IMR-90 (cell line): ENCODE results near the gene TSC2. TPM values are rescaled to one million over a fixed set of nuclear protein-coding genes. Genes with fewer than 3 reads are reported as not detected.

Experiments used
- ATAC-seq: fragments of 200-7000 bp; cut with Tn5 transposase; 2 replicates; pipeline ENCODE4 v1.9.1; 2020; ENCODE audit warnings: low read depth, mild to moderate bottlenecking, moderate library complexity
- BruUV-seq: library from RNA; stranded (reverse); fragments of 400-500 nt; replicated peaks from 2 replicates; lab custom pipeline; 2021; lab: Mats Ljungman, UMichigan
- CTCF ChIA-PET: fragments of 300-600 bp; formaldehyde crosslinking; extraction: SDS; loops from one replicate; lab custom pipeline; 2021; ENCODE audit warnings: antibody characterized with exemption; lab: Yijun Ruan, JAX
- POLR2A ChIA-PET: fragments of 300-600 bp; sonication (Branson Sonifier 250); formaldehyde crosslinking; loops from one replicate; lab custom pipeline; 2022; ENCODE audit warnings: antibody characterized with exemption; ENCODE audit not compliant: unreplicated experiment; lab: Charles Lee
- DNase-seq: peaks from one replicate; pipeline ENCODE4 v3.0.0; 2013
- H2AFZ ChIP-seq: replicated peaks from 2 replicates; pipeline ENCODE3; 2013; ENCODE audit warnings: low read length, mild to moderate bottlenecking; ENCODE audit not compliant: poor library complexity
- H2AK5ac ChIP-seq: 2 replicates; pipeline ENCODE4 v1.6.1; 2013; ENCODE audit warnings: low read depth, low read length, inconsistent platforms
- H2AK9ac ChIP-seq: replicated peaks from 2 replicates; pipeline ENCODE3; 2013; ENCODE audit warnings: mild to moderate bottlenecking, low read depth, low read length, moderate library complexity; ENCODE audit not compliant: poor library complexity
- H2BK120ac ChIP-seq: 2 replicates; pipeline ENCODE4 v1.6.1; 2013; ENCODE audit warnings: low read depth, low read length, inconsistent platforms
- H2BK15ac ChIP-seq: 3 replicates; pipeline ENCODE4 v1.6.1; 2013; ENCODE audit warnings: low read depth, low read length, inconsistent platforms
- H2BK20ac ChIP-seq: 2 replicates; pipeline ENCODE4 v1.6.1; 2013; ENCODE audit warnings: low read depth, mild to moderate bottlenecking, inconsistent platforms, low read length, moderate library complexity
- H2BK5ac ChIP-seq: 2 replicates; pipeline ENCODE4 v1.6.1; 2013; ENCODE audit warnings: mild to moderate bottlenecking, low read depth, low read length, inconsistent platforms; ENCODE audit not compliant: poor library complexity, severe bottlenecking
- H3K14ac ChIP-seq: replicated peaks from 2 replicates; pipeline ENCODE4 v1.6.1; 2013; ENCODE audit warnings: low read depth, low read length, inconsistent platforms
- H3K18ac ChIP-seq: 2 replicates; pipeline ENCODE4 v1.6.1; 2013; ENCODE audit warnings: low read depth, low read length, control low read depth
- H3K23ac ChIP-seq: 2 replicates; pipeline ENCODE4 v1.6.1; 2013; ENCODE audit warnings: low read depth, low read length, inconsistent platforms
- H3K27ac ChIP-seq: 2 replicates; pipeline ENCODE4 v1.5.1; 2013; ENCODE audit warnings: mild to moderate bottlenecking, control low read depth, low read length; ENCODE audit not compliant: insufficient read depth
- H3K27me3 ChIP-seq: 2 replicates; pipeline ENCODE4 v1.6.1; 2013; ENCODE audit warnings: low read length; ENCODE audit not compliant: control insufficient read depth, insufficient read depth
- H3K36me3 ChIP-seq: 2 replicates; pipeline ENCODE4 v1.6.1; 2013; ENCODE audit warnings: low read length, mixed read lengths; ENCODE audit not compliant: control insufficient read depth, insufficient read depth
- H3K4ac ChIP-seq: 2 replicates; pipeline ENCODE4 v1.6.1; 2013; ENCODE audit warnings: low read depth, low read length, inconsistent platforms
- H3K4me1 ChIP-seq: 2 replicates; pipeline ENCODE4 v1.6.1; 2013; ENCODE audit warnings: low read length, mixed read lengths; ENCODE audit not compliant: control insufficient read depth, insufficient read depth
- H3K4me2 ChIP-seq: 2 replicates; pipeline ENCODE4 v1.6.1; 2013; ENCODE audit warnings: low read depth, mild to moderate bottlenecking, control low read depth, low read length, moderate library complexity
- H3K4me3 ChIP-seq: 2 replicates; pipeline ENCODE4 v1.5.1; 2013; ENCODE audit warnings: low read depth, mild to moderate bottlenecking, control low read depth, low read length, moderate library complexity; ENCODE audit not compliant: insufficient read depth
- H3K56ac ChIP-seq: 2 replicates; pipeline ENCODE4 v1.6.1; 2013; ENCODE audit warnings: low read length, inconsistent platforms; ENCODE audit not compliant: insufficient read depth; ENCODE audit errors: extremely low read depth
- H3K79me1 ChIP-seq, 2 experiments: 2 replicates each; pipeline ENCODE4 v1.6.1; 2013; ENCODE audit warnings: low read length in 2 of 2, inconsistent platforms in 1 of 2, low read depth in 1 of 2
- H3K9ac ChIP-seq: 2 replicates; pipeline ENCODE4 v1.6.1; 2013; ENCODE audit warnings: low read depth, low read length, control low read depth
- H3K9me1 ChIP-seq: 2 replicates; pipeline ENCODE4 v1.6.1; 2013; ENCODE audit warnings: low read length, inconsistent platforms; ENCODE audit not compliant: insufficient read depth
- H3K9me3 ChIP-seq: 2 replicates; pipeline ENCODE4 v1.6.1; 2013; ENCODE audit warnings: low read length; ENCODE audit not compliant: control insufficient read depth, insufficient read depth
- H4K20me1 ChIP-seq: 2 replicates; pipeline ENCODE4 v1.6.1; 2013; ENCODE audit warnings: low read length, inconsistent platforms; ENCODE audit not compliant: insufficient read depth
- H4K5ac ChIP-seq: 2 replicates; pipeline ENCODE4 v1.6.1; 2013; ENCODE audit warnings: mild to moderate bottlenecking, low read depth, low read length, control low read depth
- H4K8ac ChIP-seq, 2 experiments: 2 replicates each; pipeline ENCODE4 v1.6.1; 2013; ENCODE audit warnings: low read depth in 2 of 2, low read length in 2 of 2, control low read depth in 1 of 2, inconsistent platforms in 1 of 2
- H4K91ac ChIP-seq: 2 replicates; pipeline ENCODE4 v1.6.1; 2013; ENCODE audit warnings: low read depth, low read length, inconsistent platforms; ENCODE audit not compliant: insufficient read depth
- FOS ChIP-seq: fragments of 150-350 bp; IDR thresholded peaks from 2 replicates; pipeline ENCODE4 v1.6.1; 2016; ENCODE audit warnings: low read depth, low read length
- MXI1 ChIP-seq: IDR thresholded peaks from 2 replicates; pipeline ENCODE4 v1.6.1; 2012; ENCODE audit warnings: low read depth, mild to moderate bottlenecking, low read length, moderate library complexity, borderline replicate concordance
- SMC3 ChIP-seq: fragments of 150-350 bp; IDR thresholded peaks from 2 replicates; pipeline ENCODE4 v1.6.1; 2016; ENCODE audit warnings: low read depth, mild to moderate bottlenecking, antibody characterized with exemption, low read length, moderate library complexity
- WGBS, 2 experiments: methylation state at CpG; one replicate each; pipeline versions ENCODE4 v1.1.5 to v1.1.7; 2013; ENCODE audit warnings: missing lambda C conversion rate in 2 of 2; ENCODE audit not compliant: insufficient read length in 1 of 2; ENCODE audit errors: extremely low coverage in 2 of 2; 5-methylcytosine and 5-hydroxymethylcytosine counted together
- dilution Hi-C: fragments of 300-500 bp; cut with HindIII; formaldehyde crosslinking; loops from one replicate; pipeline ENCODE4 v1.14.3; 2018; ENCODE audit warnings: low sequenced_read_pairs; ENCODE audit not compliant: unreplicated experiment
- in situ Hi-C: fragments of 300-500 bp; cut with MboI; formaldehyde crosslinking; loops from 3 replicates; pipeline ENCODE4 v1.14.3; 2019; ENCODE audit warnings: low sequenced_read_pairs, inconsistent platforms, mixed read lengths
- intact Hi-C: fragments of 100-400 bp; cut with micrococcal nuclease; formaldehyde crosslinking; loops from 2 replicates; pipeline ENCODE4 v1.10.0; 2022
- polyA plus RNA-seq, 3 experiments: library from polyadenylated mRNA; depleted of rRNA; stranded (reverse); fragments of >200 nt; gene quantifications; 2 replicates each; pipeline ENCODE4 v1.2.3, GENCODE V29; 2012; ENCODE audit warnings: low replicate concordance in 1 of 3
- total RNA-seq: library from RNA; depleted of rRNA; stranded (reverse); fragments of >200 nt; gene quantifications from 2 replicates; pipeline ENCODE4 v1.2.3, GENCODE V29; 2012

The TSC2 gene
- total and polyA plus RNA-seq, 2 of the 4 experiments (the other 2 are of a cell fraction) = 31.4 to 88.6 TPM

DNA sequence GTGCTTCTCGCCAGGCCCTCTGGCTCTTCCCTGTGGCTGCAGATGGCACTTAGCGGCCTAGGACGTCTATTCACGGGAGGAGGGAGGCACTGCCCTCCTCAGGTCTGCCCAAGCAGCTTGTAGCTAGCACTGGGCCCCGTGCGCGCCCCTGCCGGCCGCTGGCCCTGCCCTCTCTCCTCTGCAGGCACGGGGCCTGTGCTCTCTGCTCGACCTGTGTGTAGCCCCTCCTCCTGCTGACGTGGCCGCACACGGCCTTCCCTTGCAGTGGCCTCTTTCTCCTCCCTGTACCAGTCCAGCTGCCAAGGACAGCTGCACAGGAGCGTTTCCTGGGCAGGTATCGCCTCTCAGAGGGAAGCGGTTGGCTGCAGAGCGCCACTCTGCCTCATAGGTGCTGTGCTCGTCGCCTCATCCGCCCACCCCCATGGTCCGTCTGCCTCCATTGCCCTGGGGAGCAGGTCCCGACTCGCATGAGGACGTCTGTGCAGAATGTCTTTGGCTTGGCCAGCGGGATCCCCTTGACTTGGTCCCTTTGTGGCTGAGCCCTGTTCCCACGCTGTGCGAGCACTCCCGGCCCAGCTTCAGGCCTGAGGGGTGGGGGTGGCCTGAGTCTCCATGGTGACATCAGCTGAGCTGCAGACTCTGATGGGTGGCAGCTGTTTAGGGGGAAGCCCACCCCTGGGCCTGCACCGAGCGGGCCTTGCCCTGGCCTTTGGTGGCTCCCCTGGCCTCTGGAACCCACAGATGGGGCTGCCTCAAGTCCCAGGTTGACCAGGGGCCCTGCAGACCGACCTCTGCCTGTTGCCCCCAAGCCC is 34.6 kb downstream of the TSC2 start:
- BruUV-seq = no TSS peak
- dilution Hi-C loops (no loop called here), intact Hi-C loops (no loop called here), in situ Hi-C loops (no loop called here)
- ChIA-PET CTCF (interaction anchor here (0.6 kb wide), 1 partner anchor 64 kb away, joined by 3 read pairs; no protein-coding TSS in a partner anchor), POLR2A (no interaction called here)
- no peak overlapping the region for H2BK120ac ChIP-seq
- no peak overlapping the region for H3K14ac ChIP-seq
- H2BK15ac ChIP-seq = no peak overlapping the region
- peak overlapping the region; percentile 72 for H2AFZ ChIP-seq
- H3K4ac ChIP-seq = no peak overlapping the region
- 65% methylated on average over 16 of the region's 32 CpGs; no CpG with 5 or more reads in 1 of the 2 experiments for WGBS, 2 experiments
- H3K56ac ChIP-seq = no peak overlapping the region
- 0 out of 4 replicates have a peak, but pooled peaks cover 0 to 3% of the 10 kb centered on the region in 2 experiments for H3K79me1 ChIP-seq
- H4K8ac ChIP-seq = no peak overlapping the region
- H4K91ac ChIP-seq = no peak overlapping the region
- H2BK5ac ChIP-seq = no peak overlapping the region
- H2AK9ac ChIP-seq = peak overlapping the region; percentile 85
- H4K20me1 ChIP-seq = peaks cover 11% of the 10 kb centered on the region
- no peak overlapping the region for H3K27ac ChIP-seq
- peaks cover 3% of the 10 kb centered on the region; the same call in 1 of the 2 replicates for H3K4me1 ChIP-seq
- no peaks in the 10 kb centered on the region for H3K27me3 ChIP-seq
- H3K36me3 ChIP-seq = peaks cover 74% of the 10 kb centered on the region
- H3K9ac ChIP-seq = no peak overlapping the region
- no peak overlapping the region for H3K4me3 ChIP-seq
- H3K9me3 ChIP-seq = no peaks in the 10 kb centered on the region
- H4K5ac ChIP-seq = no peak overlapping the region
- no peak overlapping the region for H3K4me2 ChIP-seq
- peak; percentile 41 for DNase-seq
- no peak for TF ChIP-seq FOS
- TF ChIP-seq MXI1 = no peak
- no peak for TF ChIP-seq SMC3
- H2AK5ac ChIP-seq = 0 out of 2 replicates have a peak overlapping the region, but pooled peaks have one; percentile 59
- H3K23ac ChIP-seq = no peak overlapping the region
- ATAC-seq = no peak
- H3K18ac ChIP-seq = no peak overlapping the region
- H2BK20ac ChIP-seq = no peak overlapping the region
- H3K9me1 ChIP-seq = no peaks in the 10 kb centered on the region
